ENCODE data around the gene ADAM12. TPM values are rescaled to one million over a fixed set of nuclear protein-coding genes. Genes with fewer than 3 reads are reported as not detected.

The ADAM12 gene
- total and polyA plus RNA-seq, 2 donors (not counting 1 experiment from before 2014, with no cell fraction given), result 21.0 to 56.9 TPM

DNA sequence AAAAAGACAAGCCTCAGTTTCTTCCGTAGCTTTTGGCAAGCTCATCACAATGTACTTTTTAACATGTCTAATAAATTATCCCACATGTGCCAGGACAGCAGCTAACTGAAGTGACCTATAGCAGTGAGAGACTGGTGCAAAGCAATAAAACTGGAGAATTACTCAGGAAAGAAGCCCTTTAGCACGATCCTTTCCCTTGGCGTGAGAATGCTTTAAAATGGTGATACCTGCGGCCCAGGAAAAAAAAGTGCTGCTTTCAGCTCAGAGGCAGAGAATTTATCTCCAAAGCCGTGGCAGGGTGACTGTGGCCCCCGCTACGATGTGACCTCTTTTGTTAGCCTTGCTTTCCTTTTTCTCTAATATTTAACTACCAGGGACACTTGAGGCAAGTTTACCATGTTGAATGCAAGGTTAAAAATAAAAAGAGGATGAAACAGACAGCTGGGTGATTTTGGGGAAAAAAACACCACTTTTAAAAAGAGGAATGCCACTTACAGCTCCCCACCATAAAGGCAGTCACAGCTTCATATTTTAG lies 307.9 kb downstream of the ADAM12 start:
- H3K9me3 ChIP-seq (ENCODE audit: control insufficient read depth, insufficient read depth, low read depth, low read length), result no peaks in the 10 kb centered on the region
- peak overlapping the region; percentile 30 for H3K4me2 ChIP-seq (ENCODE audit: extremely low read depth, insufficient read depth, low read length)
- no peaks in the 10 kb centered on the region for H3K27me3 ChIP-seq (ENCODE audit: control insufficient read depth, insufficient read depth, low read length)
- peak in 1 of 2 donors; percentile 60 for DNase-seq (ENCODE audit: low read depth in 2 of 2)
- H3K9ac ChIP-seq (ENCODE audit: insufficient read depth, low read length), result no peak overlapping the region
- no peak overlapping the region for H2AFZ ChIP-seq (ENCODE audit: low read length)
- TF ChIP-seq EZH2 (IDR thresholded peaks at IDR 0.05; ENCODE audit: low read length, missing control alignments), result no peak
- TF ChIP-seq, protein P1, sequence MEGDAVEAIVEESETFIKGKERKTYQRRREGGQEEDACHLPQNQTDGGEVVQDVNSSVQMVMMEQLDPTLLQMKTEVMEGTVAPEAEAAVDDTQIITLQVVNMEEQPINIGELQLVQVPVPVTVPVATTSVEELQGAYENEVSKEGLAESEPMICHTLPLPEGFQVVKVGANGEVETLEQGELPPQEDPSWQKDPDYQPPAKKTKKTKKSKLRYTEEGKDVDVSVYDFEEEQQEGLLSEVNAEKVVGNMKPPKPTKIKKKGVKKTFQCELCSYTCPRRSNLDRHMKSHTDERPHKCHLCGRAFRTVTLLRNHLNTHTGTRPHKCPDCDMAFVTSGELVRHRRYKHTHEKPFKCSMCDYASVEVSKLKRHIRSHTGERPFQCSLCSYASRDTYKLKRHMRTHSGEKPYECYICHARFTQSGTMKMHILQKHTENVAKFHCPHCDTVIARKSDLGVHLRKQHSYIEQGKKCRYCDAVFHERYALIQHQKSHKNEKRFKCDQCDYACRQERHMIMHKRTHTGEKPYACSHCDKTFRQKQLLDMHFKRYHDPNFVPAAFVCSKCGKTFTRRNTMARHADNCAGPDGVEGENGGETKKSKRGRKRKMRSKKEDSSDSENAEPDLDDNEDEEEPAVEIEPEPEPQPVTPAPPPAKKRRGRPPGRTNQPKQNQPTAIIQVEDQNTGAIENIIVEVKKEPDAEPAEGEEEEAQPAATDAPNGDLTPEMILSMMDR (conservative IDR thresholded peaks at IDR 0.05 in 1 of 2, IDR thresholded peaks at IDR 0.05 in 1 of 2; ENCODE audit: low read depth in 1 of 2, low read length in 2 of 2), result no peak
- H3K36me3 ChIP-seq (ENCODE audit: control insufficient read depth, insufficient read depth, low read length), result no peaks in the 10 kb centered on the region
- no peak overlapping the region for H3K27ac ChIP-seq (ENCODE audit: insufficient read depth, low read length)
- peaks cover 4% of the 10 kb centered on the region for H3K4me1 ChIP-seq (ENCODE audit: control insufficient read depth, extremely low read depth, insufficient read depth, low read length)
- H4K20me1 ChIP-seq (ENCODE audit: control insufficient read depth, extremely low read depth, insufficient read depth, low read length), result no peaks in the 10 kb centered on the region
- H3K79me2 ChIP-seq (ENCODE audit: control insufficient read depth, insufficient read depth, low read length), result no peaks in the 10 kb centered on the region
- H3K4me3 ChIP-seq (replicated peaks in 1 of 4; ENCODE audit: control extremely low read depth in 1 of 4, insufficient read depth in 1 of 4, low read depth in 3 of 4, low read length in 4 of 4), result no peak overlapping the region

DNA sequence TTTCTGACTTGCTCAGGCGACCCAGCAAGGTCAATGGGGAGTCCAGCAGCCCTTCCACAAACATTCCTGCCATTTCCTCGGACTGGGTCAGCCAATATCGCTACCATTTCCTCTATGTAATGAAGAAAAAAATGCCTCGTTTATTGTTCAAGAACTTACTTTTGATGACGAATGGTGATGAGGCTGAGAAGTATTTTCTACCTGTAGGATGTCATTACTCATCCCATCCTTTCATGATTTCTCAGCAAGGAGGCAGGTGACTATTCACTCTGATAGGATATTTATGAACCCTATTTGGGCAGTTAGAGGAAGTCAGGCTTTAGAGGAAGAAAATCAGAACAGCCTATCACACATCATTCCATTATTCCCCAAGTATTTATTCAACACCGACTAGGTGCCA lies 313.3 kb downstream of the ADAM12 start:
- Histone ChIP-seq H2AFZ (ENCODE audit: low read length) (no peak overlapping the region), H3K4me1 (ENCODE audit: control insufficient read depth, extremely low read depth, insufficient read depth, low read length) (no peaks in the 10 kb centered on the region), H3K4me2 (ENCODE audit: extremely low read depth, insufficient read depth, low read length) (no peak overlapping the region), H3K79me2 (ENCODE audit: control insufficient read depth, insufficient read depth, low read length) (no peaks in the 10 kb centered on the region), H3K9me3 (ENCODE audit: control insufficient read depth, insufficient read depth, low read depth, low read length) (no peaks in the 10 kb centered on the region), H3K27me3 (ENCODE audit: control insufficient read depth, insufficient read depth, low read length) (no peaks in the 10 kb centered on the region), H3K27ac (ENCODE audit: insufficient read depth, low read length) (no peak overlapping the region), H4K20me1 (ENCODE audit: control insufficient read depth, extremely low read depth, insufficient read depth, low read length) (no peaks in the 10 kb centered on the region), H3K9ac (ENCODE audit: insufficient read depth, low read length) (no peak overlapping the region), H3K36me3 (ENCODE audit: control insufficient read depth, insufficient read depth, low read length) (no peaks in the 10 kb centered on the region), H3K4me3 (replicated peaks in 1 of 4; ENCODE audit: control extremely low read depth in 1 of 4, insufficient read depth in 1 of 4, low read depth in 3 of 4, low read length in 4 of 4) (no peak overlapping the region)
- DNase-seq (ENCODE audit: low read depth in 2 of 2), result peak in 1 of 2 donors; percentile 50
- TF ChIP-seq, protein P1 (conservative IDR thresholded peaks at IDR 0.05 in 1 of 2, IDR thresholded peaks at IDR 0.05 in 1 of 2; ENCODE audit: low read depth in 1 of 2, low read length in 2 of 2), result no peak
- no peak for TF ChIP-seq EZH2 (IDR thresholded peaks at IDR 0.05; ENCODE audit: low read length, missing control alignments)

DNA sequence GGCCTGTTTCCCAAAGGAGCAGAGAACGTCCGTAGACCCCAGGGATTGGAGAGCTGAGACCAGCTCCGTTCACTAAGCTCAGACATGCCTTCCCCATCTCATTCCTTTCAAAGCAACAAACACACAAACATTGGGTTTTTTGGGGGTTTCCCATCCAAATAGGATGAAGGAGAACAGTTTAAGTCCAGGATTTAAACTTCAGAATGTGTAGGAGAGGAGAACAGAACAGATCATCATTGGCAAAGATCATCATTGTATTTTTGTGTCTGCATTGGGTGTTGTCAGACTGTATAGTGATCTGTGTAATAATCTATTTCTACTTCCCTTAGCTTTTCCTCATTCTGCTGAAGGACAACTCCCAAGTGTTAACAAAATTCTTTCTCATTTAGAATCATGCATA lies 314.0 kb downstream of the ADAM12 start:
- no peak for DNase-seq (ENCODE audit: low read depth in 2 of 2)
- Histone ChIP-seq H3K36me3 (ENCODE audit: control insufficient read depth, insufficient read depth, low read length) (peaks cover 2% of the 10 kb centered on the region), H3K27me3 (ENCODE audit: control insufficient read depth, insufficient read depth, low read length) (no peaks in the 10 kb centered on the region), H4K20me1 (ENCODE audit: control insufficient read depth, extremely low read depth, insufficient read depth, low read length) (no peaks in the 10 kb centered on the region), H3K4me1 (ENCODE audit: control insufficient read depth, extremely low read depth, insufficient read depth, low read length) (no peaks in the 10 kb centered on the region), H2AFZ (ENCODE audit: low read length) (no peak overlapping the region), H3K9me3 (ENCODE audit: control insufficient read depth, insufficient read depth, low read depth, low read length) (no peaks in the 10 kb centered on the region), H3K27ac (ENCODE audit: insufficient read depth, low read length) (no peak overlapping the region), H3K9ac (ENCODE audit: insufficient read depth, low read length) (no peak overlapping the region), H3K4me3 (replicated peaks in 1 of 4; ENCODE audit: control extremely low read depth in 1 of 4, insufficient read depth in 1 of 4, low read depth in 3 of 4, low read length in 4 of 4) (no peak overlapping the region), H3K79me2 (ENCODE audit: control insufficient read depth, insufficient read depth, low read length) (no peaks in the 10 kb centered on the region), H3K4me2 (ENCODE audit: extremely low read depth, insufficient read depth, low read length) (no peak overlapping the region)
- TF ChIP-seq, protein P1 (conservative IDR thresholded peaks at IDR 0.05 in 1 of 2, IDR thresholded peaks at IDR 0.05 in 1 of 2; ENCODE audit: low read depth in 1 of 2, low read length in 2 of 2), result no peak
- TF ChIP-seq EZH2 (IDR thresholded peaks at IDR 0.05; ENCODE audit: low read length, missing control alignments), result no peak

Measured in fibroblast of lung (primary cell).